GM21526 (cell line): Measurements from ENCODE around the gene NUCB2.
"Not testable (repeated sequence)": the region's sequence is repeated elsewhere in the genome, so short reads cannot be mapped to it uniquely, and the experiment has no call there.

ENCODE experiments used
- ATAC-seq: cut with Tn5 transposase; IDR thresholded peaks from one replicate; pipeline ENCODE4 v1.9.1; 2021; ENCODE audit warnings: moderate library complexity; ENCODE audit not compliant: unreplicated experiment, low FRiP score

NUCB2 gene

DNA sequence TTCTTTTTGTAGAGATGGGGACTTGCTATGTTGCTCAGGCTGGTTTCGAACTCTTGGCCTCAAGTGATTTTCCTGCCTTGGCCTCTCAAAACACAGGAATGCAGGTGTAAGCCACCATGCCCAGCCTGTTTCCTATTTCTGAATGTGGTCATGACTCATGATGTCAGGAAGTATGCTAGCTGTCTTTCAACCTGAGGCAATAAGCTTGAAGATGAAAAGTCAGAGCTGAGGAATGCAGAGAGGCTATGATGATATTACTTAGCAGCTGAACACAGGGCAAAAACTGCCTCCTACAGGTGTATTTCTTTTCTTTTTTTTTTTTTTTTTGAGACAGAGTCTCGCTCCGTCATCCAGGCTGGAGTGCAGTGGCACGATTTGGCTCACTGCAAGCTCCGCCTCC lies 9.0 kb upstream of the NUCB2 start:
- ATAC-seq, result no peak

DNA sequence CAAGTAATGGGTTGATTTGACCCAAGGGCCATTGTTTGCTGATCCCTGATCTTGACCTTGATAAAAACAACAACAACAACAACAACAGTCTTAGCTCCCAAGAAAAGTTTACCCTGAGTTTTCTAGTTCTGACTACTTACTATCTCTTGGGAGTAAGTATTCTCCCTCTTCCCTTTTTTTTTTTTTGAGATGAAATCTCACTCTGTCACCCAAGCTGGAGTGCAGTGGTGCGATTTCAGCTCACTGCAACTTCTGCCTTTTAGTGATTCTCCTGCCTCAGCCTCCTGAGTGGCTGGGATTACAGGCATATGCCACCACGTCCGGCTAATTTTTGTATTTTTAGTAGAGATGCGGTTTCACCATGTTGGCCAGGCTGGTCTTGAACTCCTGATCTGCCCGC lies 8.0 kb upstream of the NUCB2 start:
- ATAC-seq, result not testable (repeated sequence)

DNA sequence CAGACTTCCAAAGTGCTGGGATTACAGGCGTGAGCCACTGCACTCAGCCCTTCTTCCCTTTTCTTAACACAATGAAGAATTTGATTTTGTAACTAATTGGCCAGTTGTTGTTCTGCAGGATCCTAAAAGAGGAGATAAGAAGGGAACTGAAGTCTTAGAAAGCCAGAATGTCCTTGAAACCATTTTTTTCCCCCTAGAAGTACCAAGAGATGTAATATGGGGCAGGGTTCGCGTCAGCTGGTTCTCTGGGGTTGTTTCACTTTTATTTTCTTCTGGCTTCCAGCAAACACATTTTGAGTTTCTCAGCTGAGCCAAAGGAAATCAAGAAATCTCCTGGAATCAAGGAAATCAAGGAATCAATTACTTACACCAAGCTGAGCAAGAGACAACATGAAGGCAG lies 7.6 kb upstream of the NUCB2 start:
- no peak for ATAC-seq

DNA sequence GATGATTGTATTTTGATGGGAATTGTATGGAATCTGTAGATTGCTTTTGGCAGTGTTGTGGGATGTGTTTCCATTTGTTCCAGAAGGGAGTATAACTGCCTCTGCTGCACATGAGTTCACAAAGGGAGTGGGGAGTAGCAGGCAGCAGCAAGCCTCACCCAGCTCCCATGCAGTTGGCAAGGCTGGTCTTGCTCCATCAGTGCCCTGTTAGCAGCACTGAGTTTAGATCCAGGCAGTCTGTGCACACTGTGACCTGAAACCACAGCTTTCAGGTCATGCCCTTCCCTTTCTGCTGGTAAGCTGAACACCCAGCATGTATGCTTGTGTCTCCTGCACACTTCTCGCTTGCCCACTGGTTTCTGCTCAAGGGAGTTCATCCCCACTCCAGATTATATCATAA lies 3.7 kb upstream of the NUCB2 start:
- ATAC-seq, result no peak

DNA sequence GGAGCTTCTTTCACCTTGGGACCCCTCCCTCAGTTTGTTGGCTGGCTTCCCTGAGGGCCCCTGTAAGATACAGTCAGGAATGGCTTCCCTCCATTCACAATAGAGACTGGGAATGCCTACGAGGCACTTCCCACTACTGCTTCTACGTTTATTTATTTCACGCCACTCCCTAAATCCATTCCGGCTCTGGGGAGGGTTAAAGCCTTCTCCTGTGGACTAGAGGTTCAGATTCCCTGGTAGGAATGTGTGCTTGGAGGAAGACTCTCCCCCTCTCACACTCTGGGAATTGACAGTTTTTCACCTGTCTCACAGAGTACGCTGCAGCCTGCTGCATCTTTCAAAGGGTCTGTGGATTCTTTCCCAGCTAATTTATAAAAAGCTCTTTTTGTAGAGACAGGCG lies 3.3 kb upstream of the NUCB2 start:
- ATAC-seq, result no peak

DNA sequence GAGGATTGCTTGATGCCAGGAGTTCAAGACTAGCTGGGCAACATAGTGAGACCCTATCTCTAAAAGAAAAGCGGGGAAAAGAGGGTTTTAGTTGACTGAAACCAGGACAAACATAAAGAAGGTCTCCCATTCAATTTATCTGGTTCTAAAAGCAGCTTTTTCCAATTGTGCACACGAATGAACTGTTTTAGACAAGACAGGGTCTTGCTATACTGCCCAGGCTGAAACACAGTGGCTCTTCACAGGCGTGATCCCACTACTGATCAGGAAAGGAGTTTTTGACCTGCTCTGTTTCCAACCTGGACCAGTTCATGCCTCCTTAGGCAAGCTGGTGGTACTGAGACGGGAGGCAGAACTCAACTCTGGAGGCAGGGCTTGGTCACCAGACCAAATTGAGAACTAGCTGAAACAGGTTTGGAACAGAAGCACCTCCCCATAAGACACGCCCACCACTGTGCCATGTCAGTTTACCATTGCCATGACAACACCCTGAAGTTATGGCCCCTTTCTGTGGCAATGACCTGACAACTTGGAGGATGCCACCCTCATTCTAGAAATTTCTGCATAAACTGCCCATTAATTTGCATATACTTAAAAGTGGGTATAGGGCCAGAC lies 2.8 kb upstream of the NUCB2 start:
- ATAC-seq, result no peak

DNA sequence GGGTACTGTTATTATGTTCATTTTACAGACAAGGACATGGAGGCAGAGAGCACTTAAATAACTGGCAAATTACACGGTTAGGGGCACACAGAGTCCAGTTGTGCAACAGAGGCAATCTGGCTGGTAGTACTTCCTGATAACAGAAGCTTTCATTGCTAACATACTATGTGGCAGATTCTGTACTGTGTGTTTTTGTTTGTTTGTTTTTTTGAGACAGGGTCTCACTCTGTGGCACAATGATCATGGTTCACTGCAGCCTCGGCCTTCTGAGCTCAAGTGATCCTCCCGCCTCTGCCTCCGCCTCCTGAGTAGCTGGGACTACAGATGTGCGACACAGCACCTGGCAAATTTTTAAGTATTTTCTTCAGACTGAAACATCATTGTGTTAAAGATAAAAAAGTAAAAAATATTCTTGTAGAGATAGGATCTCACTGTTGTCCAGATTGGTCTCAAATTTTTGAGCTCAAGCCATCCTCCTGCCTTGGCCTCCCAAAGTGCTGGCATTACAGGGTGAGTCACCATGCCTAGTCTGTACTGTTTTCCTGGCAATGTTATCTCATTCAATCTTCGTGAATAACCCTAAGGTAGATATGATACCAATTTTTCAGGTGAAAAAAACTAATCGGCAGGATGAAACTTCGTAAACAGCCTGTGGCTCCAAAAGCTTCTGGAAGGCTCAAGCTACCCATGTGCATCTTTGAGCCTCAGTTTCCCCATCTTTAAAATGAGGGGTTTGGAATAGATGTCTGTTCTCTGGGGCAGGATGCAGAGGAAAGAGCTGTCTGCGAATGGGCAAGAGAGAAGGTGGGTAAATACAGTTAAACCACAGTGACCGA lies 921 bp upstream of the NUCB2 start:
- ATAC-seq, result no peak

DNA sequence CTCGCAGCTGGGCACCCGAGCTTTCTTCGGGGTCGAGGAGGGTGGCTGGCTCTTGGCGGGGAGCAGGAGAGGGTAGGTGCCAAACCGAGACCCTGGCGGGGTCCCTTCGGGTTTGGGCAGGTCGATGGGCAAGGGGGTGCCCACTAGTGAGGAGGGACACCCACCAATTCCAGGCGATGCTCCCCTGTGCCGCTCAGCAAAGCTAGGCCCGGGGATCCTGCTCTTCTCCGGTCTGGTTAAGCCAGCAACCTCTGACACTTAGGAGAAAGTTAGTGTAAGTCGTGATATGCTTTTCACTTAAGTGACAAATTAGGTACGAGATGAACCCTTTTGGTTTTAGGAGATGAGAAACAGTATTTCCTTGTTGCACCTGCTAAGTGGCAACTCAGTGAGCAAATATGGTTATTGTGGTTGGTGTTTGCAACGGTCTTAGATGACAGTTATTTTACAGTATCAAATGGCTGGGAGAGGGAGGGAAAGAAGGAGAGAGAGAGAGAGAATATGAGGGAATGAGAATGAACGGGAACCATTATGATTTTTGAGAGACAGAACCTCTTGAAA lies 565 bp downstream of the NUCB2 start:
- ATAC-seq, result peak; percentile 12

DNA sequence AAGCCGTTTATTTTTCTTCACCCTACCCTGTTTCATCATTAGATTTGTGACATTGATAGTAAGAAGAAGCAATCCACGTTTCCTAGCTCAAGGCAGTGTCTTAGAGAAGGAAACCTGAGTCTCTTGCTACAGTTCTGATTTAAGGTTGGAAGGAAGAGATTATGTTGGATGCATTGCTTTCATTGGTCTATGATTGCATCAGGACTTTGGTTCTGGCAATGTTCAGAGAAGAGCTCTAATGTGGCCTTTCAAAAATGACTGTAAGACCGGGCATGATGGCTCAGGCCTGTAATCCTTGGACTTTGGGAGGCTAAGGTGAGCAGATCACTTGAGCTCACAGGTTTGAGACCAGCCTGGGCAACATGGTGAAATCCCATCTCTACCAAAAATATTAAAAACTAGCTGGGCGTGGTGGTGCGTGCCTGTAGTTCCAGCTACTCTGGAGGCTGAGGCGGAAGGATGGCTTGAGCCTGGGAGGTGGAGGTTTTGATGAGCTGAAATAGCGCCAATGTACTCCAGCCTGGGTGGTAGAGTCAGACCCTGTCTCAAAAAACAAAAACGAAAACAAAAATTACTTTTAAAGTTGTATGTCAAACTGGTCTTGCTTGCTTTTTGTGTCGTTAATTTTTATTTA lies 4.1 kb downstream of the NUCB2 start:
- ATAC-seq, result no peak

DNA sequence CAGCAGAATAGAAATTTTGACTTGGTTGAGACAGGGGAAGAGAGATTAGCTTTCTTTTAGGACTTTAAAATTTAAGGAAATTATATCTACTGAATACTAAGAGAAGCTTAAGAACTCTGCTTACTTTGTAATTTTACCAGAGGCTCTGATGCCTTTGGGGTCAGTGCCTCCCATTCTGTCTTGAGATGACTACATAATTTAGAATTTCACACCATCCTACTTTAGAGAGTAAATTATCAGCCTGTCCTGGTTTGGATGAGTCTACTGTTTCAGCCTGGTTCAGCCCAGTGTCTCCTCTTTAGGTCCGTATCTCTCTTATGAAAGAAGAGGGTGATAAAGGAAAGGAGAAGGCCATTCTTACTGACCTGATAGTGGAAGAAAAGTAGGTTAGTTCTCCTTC lies 9.8 kb downstream of the NUCB2 start:
- ATAC-seq, result no peak

DNA sequence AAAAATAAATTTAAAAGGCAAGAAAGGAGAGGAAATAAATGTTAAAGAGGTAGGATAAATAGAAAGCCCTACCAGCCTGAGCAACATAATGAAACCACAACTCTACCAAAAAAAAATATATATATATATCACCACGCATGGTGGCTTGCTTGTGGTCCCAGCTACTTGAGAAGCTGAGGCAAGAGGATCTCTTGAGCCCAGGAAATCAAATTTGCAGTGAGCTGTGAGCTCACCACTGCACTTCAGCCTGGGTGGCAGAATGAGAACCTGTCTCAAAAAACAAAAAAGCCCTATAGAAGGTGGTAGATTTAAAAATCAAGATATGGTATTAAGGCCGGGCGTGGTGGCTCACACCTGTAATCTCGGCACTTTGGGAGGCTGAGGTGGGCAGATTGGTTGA lies 10.5 kb downstream of the NUCB2 start:
- no peak for ATAC-seq

DNA sequence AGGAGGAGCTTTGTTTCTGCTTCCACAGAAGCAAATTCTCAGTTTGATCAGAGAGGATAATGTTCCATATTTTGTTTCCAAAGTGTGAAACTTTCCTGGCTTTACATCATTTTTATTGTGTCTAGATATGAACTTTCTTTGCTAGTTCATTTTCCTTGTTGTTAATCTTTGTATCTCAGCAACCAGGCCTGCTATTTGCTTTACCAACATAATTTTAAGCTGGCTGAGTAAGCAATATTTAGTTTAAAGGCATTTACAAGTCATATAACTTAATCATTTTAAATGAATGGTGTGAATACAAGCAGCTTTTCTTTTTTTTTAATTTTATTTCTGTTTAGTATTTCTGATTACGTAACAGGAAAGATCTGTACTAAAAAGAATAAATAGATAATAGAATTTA lies 15.2 kb downstream of the NUCB2 start:
- no peak for ATAC-seq

DNA sequence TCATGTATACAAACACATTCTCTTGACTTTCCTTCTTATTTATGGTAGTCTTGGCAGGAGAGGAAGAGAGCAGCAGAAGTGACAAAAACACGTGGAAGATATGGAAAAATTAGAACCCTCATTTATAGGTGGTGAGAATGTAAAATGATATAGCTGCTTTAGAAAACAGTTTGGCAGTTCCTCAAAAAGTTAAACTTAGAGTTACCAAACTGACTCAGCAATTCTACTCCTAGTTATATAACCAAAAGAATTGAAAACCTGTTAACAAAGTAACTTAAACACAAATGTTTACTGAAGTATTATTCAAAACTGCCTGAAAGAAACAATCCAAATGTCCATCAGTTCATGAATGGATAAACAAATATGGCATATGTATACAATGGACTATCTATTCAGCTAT lies 16.8 kb downstream of the NUCB2 start:
- ATAC-seq, result no peak

DNA sequence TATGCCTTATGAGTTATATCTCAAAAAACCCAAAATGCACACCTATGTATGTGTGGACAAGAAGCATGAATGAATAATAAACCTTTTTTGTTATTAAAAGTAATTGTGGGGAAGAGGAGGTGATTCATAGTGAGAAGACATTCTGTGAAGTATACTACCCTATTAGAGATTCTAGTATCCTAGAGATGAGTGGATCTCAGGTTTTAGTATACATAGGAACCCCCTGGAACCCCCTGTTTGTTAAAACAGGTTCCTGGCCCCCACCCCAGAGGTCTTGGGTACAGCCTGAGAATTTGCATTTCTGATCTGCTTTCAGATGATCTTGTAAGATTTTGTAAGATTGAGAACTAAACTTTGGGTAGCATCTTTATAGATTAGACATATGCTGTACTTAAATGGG lies 17.5 kb downstream of the NUCB2 start:
- no peak for ATAC-seq

DNA sequence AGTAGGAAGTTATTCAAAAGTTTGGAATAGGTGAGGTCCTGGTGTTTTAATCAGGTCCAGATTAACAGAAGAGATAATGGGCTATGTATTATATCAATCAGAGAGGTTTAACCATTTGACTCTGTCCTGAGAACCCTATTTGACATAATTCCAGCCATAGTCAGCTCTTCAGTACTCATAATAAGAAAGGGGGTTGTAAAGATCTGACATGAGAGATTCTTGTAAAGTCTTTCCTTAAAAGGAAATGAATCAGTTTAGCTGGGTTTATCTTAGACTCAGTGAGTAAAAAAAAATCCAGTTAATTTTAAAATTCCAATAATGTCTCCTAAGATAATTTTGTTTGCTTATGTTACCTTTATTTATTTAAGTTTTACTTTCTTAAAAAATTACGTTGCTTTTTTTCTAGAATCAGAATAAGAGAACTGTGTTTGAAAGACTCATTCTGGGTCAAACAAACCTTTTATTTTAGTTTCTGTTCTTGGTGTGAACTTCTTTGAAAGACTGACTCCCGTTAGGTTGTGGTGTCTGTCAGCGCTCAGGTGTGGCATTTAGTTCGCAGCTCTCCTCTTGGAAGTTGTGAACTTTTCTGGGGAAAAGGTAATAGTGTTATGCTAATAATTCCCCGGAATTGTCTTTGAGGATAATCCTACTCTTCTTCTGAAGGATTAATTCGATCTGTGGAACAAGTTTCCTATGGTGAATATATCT lies 20.5 kb downstream of the NUCB2 start:
- ATAC-seq, result no peak

DNA sequence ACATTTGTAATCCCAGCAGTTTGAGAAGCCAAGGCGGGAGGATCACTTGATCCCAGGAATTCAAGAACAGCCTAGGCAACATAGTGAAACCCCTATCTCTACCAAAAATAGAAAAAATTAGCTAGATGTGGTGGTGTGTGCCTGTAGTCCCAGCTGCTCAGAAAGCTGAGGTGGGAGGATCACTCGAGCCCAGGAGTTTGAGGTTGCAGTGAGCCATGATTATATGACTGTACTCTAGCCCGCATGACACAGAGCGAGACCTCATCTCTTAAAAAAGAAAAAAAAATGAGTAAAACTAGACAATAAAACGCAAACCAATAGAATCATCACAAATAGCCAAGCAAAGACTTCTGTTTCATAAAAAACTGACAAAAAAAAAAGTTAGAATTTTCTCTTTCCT lies 21.8 kb downstream of the NUCB2 start:
- peak; percentile 82 for ATAC-seq

DNA sequence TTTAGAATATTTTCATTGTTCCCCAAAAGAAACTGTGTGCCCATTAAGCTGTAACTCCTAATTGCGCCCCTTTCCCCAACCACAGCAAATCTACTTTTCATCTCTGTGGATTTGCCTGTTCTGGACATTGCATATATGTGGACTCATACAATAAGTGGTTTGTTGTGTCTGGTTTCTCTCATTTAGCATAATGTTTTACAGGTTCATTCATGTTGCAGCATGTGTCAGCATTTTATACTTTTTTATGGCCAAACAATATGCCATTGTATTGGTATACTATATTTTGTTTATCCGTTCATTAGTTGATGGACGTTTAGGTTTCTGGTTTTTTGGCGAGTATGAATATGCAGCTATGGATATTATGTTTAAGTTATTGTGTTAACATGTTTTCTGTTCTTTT lies 23.8 kb downstream of the NUCB2 start:
- no peak for ATAC-seq

DNA sequence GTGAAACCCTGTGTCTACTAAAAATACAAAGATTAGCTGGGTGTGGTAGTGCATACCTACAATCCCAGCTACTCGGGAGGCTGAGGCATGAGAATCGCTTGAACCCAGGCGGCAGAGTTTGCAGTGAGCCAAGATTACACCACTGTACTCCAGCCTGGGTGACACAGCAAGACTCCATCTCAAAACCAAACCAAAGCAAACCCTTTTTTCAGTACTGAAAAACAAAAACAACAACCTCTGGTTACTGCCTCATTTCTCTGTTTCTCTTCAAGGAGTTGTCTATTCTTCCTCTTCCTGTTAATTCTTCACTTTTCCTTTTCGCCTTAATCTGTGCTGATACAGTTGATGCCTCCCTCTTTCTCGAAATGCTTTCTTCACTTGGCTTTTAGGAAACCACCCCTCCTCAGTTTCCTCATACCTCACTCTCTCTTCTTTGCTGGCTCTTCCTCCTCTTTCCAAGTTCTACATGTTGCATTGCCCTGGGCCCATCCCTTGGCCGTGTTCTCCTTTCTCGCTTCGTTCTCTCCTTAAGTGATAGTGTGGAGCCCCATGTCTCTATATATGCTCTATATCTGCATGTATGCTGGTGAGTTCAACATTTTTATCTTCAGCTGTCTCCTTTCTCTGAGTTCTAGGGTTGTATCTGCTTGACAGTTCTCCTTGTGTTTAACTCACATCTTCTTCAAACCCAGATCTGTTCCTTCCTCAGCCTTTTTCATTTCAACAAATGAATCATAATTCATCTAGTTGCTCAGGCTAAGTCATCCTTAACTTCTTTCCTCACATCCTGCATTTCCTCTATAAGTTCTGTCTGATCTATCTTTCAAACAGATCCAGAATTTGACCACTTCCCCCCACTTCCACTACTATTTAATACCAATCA lies 37.1 kb downstream of the NUCB2 start:
- no peak for ATAC-seq

DNA sequence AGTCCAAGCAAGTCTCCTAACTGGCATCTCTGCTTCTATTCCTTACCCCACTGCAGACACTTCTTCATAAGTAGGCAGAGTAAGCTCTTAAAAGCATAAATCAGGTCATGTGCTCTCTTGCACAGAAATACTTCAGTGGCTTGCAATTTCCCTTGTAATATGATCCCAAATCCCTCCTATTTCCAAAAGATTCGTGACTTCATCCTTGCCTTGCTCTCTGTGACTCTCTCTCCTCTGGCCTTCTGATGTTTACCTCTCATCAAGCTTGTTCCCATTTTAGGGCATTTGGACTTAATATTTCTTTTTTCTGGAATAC lies 37.7 kb downstream of the NUCB2 start:
- no peak for ATAC-seq

DNA sequence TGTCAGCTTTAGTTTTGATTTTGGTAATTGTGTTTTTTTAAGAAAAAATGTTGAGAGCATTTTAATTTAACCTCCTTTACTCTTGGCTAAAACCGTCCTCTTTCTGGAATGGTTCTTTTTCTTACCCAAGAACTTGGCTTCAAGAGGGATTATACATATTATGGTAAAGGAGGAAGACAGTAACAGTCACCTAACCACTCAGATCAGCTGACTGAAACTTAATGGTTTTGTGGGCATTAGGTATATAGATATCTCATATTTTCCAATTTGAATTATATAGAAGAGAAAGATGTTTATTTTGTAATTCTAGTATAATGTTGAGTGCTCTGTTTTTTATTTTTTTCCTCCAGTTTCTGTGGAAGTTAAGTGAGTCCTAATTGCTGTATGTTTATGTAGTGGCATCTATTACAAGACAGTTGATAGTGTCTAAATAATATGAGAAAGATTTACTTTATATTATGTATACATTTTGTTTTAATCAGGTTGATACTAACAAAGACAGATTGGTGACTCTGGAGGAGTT lies 38.4 kb downstream of the NUCB2 start:
- no peak for ATAC-seq
